D721Med (cell line): ENCODE data around the gene MS4A5.

Experiments
- DNase-seq: peaks from one replicate; pipeline ENCODE4 v3.0.0; 2011; ENCODE audit warnings: low spot score; ENCODE audit not compliant: insufficient read length
- FAIRE-seq: peaks from 2 replicates; lab custom pipeline; 2011; peaks lifted over from hg19 to GRCh38; lab: Jason Lieb, UNC
- TF ChIP-seq, protein P1 (sequence below): IDR thresholded peaks from 2 replicates; pipeline ENCODE4 v1.5.1; 2012; ENCODE audit warnings: mild to moderate bottlenecking, control low read depth; ENCODE audit not compliant: insufficient read depth; ENCODE audit errors: missing control alignments

Gene MS4A5

DNA sequence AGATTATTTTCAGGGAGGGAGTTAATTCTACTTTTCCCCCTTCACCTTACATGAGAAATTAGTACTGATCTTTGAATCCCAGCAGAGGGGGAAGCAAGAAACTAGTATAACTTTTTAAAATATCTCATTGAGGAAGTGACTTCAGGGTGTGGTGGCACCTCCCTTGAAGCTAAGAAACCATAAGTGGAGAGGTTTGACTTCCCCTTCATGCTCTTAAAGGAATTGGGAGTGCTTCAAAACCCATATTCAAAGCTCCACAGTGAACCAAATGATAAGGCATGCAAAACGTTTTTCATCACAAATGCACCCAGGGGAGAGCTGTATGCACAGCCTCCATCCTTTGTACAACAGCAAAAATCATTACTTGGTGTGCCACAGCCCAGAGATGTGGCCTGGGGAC lies 32.6 kb upstream of the MS4A5 start:
- TF ChIP-seq, protein P1, sequence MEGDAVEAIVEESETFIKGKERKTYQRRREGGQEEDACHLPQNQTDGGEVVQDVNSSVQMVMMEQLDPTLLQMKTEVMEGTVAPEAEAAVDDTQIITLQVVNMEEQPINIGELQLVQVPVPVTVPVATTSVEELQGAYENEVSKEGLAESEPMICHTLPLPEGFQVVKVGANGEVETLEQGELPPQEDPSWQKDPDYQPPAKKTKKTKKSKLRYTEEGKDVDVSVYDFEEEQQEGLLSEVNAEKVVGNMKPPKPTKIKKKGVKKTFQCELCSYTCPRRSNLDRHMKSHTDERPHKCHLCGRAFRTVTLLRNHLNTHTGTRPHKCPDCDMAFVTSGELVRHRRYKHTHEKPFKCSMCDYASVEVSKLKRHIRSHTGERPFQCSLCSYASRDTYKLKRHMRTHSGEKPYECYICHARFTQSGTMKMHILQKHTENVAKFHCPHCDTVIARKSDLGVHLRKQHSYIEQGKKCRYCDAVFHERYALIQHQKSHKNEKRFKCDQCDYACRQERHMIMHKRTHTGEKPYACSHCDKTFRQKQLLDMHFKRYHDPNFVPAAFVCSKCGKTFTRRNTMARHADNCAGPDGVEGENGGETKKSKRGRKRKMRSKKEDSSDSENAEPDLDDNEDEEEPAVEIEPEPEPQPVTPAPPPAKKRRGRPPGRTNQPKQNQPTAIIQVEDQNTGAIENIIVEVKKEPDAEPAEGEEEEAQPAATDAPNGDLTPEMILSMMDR, result no peak
- DNase-seq, result no peak
- FAIRE-seq, result no peak

DNA sequence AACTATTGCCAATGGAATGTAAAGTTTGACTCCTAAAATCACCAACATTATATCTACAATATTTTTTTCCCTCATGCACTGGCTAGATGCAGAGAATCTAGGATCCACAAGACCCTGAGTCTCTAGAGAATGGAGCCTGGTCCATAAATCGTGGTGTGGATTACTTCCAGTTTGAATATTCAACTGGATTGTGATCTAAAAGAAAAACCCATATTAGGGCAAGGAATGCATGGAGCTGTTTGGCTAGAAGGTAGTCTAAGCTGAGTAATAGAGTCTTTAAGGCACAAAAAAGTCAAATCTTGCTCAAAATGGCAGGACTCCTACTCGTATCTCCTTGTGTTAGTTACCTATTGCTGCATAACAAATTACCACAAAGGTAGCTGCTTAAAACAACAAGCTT lies 9.4 kb upstream of the MS4A5 start:
- FAIRE-seq (no peak), DNase-seq (no peak)
- TF ChIP-seq, protein P1, result no peak

DNA sequence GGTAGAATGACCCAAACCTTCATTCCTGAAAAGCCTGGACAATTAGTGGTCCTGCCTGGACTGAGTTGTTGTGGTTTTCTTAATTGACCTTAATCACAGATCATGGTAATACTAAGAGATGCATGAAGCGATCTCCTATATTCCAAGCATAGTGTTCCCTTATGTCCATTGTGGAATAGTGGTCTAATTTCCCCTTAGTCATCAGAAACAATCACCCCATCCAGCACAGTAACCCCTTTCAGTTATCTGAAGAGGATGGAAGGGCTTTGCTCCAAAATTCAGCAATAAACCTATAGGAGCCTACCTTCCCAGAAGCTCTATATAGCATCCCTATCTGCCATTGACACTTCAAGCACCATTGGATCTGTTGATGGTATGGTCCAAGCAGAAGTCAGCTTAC lies 6.8 kb upstream of the MS4A5 start:
- DNase-seq, result no peak
- no peak for FAIRE-seq
- TF ChIP-seq, protein P1, result no peak

DNA sequence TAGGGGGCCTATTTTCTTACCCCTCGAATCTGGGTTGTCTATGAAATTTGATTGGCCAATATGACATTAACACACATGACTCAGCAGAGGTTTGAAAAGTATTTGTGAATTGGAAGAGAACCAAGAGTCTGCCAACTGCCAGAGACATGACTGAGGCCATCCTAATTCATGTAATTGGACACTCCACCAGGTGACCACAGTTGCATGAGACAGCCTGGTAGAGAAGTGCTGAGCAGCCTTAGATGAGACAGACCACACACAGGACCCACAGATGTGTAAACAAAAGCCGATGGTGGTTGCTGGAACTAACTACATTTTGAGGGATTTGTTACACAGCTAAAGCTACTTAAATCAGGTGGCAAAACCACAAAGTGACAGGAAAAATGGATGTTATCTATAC lies 855 bp upstream of the MS4A5 start:
- TF ChIP-seq, protein P1, result no peak
- DNase-seq (no peak), FAIRE-seq (no peak)

DNA sequence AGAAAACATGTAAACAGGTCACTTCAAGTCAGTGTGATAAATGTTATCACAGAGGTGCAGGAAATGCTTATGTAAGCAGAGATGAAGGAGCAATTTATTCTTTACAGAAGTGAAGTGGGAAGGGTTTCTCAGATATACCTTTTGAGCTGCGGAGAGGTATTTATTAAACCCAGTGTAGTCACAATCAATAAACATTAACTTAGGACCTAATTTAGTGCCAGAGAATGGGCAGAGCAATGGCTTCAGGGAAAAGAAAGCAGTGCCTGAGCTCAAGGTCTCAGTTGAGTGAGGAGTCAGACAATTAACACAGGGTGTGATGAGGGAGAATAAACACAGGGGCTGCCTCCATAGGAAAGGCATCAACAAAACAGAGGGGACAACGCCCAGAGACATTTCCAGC lies 1.9 kb downstream of the MS4A5 start:
- TF ChIP-seq, protein P1, result no peak
- DNase-seq (no peak), FAIRE-seq (no peak)

DNA sequence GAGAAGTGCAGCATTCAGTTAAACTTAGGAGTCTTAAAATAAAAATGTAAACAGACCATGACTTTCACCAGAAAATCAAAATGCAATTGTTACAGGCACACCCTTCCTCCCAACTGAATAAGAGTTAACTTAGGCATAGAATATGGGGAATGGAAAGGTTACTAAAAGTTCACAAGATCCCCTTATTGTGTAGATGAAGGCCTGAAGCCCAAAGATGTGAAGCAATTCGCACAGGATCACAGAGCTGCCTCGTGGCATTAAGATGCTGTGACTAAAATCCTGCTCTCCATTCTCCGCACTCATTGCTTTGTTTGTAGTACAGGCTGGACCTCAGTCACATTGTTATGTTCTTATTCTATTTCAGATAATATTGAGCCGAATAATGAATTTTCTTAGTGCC lies 4.0 kb downstream of the MS4A5 start:
- DNase-seq, result no peak
- no peak for FAIRE-seq
- TF ChIP-seq, protein P1, result no peak

DNA sequence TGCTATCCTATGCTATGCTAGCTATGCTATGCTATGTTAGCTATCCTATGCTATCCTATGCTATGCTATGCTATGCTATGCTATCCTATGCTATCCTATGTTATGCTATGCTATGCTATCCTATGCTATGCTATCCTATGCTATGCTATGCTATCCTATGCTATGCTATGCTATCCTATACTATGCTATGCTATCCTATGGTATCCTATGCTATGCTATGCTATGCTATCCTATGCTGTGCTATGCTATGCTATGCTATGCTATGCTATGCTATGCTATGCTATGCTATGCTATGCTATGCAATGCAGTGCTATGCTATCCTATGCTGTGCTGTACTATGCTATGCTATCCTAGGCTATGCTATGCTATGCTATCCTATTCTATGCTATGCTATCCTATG lies 17.7 kb downstream of the MS4A5 start:
- DNase-seq (no peak), FAIRE-seq (no peak)
- TF ChIP-seq, protein P1, result no peak
